ENCODE measurements around the gene DLK2.

GRCh38 chr6:43494766-43495165 lies 39.4 kb upstream of the DLK2 start:
- TF ChIP-seq CTCF (IDR thresholded peaks at IDR 0.05; ENCODE audit: low read depth, low read length, poor library complexity, severe bottlenecking) (no peak), EZH2phosphoT487 (IDR thresholded peaks at IDR 0.05; ENCODE audit: borderline replicate concordance, low read length) (no peak)
